HepG2 (cell line): ENCODE data around the gene NEK6. TPM values are rescaled to one million over a fixed set of nuclear protein-coding genes. Genes with fewer than 3 reads are reported as not detected.
A peak's percentile ranks its signal among the peaks of the same experiment; 100 is the strongest.

Source experiments
- ATAC-seq: fragments of 200-7000 bp; cut with Tn5 transposase; 3 replicates; pipeline ENCODE4 v1.9.1; 2020; ENCODE audit warnings: mild to moderate bottlenecking, moderate library complexity
- BruUV-seq: library from RNA; stranded (reverse); fragments of 400-500 nt; replicated peaks from 2 replicates; lab custom pipeline; 2021; lab: Mats Ljungman, UMichigan
- CTCF ChIA-PET: fragments of 300-600 bp; formaldehyde crosslinking; extraction: SDS; loops from one replicate; lab custom pipeline; 2021; ENCODE audit warnings: low total read pairs, inconsistent platforms, low intra/inter-chr PET ratio; lab: Yijun Ruan, JAX
- POLR2A ChIA-PET: fragments of 350-600 bp; sonication (Branson Sonifier 250); formaldehyde crosslinking; loops from one replicate; lab custom pipeline; 2020; ENCODE audit warnings: antibody characterized with exemption, inconsistent platforms; lab: Yijun Ruan, JAX
- DNase-seq: peaks from one replicate; pipeline ENCODE4 v3.0.0-alpha.2; 2015; ENCODE audit warnings: low spot score
- FAIRE-seq: peaks from 3 replicates; lab custom pipeline; 2011; peaks lifted over from hg19 to GRCh38; lab: Jason Lieb, UNC
- H2AFZ ChIP-seq: one replicate; pipeline ENCODE4 v1.6.1; 2011; ENCODE audit warnings: low read length, inconsistent platforms
- H3K27ac ChIP-seq: fragments of 300-600 bp; 3 replicates; pipeline ENCODE4 v1.8.0; 2011; ENCODE audit warnings: mixed run types, mild to moderate bottlenecking, mixed read lengths, low read length, inconsistent platforms; ENCODE audit not compliant: insufficient read depth; ENCODE audit errors: extremely low read length
- H3K27me3 ChIP-seq, 2 experiments: fragments of 200-600 bp in 1 of 2; 2 replicates in 1 of 2; 3 replicates in 1 of 2; pipeline versions ENCODE4 v1.6.0 to v1.8.0; 2011; ENCODE audit warnings: low read length in 2 of 2, mild to moderate bottlenecking in 2 of 2, moderate library complexity in 2 of 2, inconsistent platforms in 1 of 2; ENCODE audit not compliant: insufficient read depth in 2 of 2, control insufficient read depth in 1 of 2
- H3K36me3 ChIP-seq, 2 experiments: fragments of 200-600 bp in 1 of 2; replicated peaks in 1 of 2; 2 replicates in 1 of 2; 3 replicates in 1 of 2; pipeline versions ENCODE4 v1.5.1 to v1.8.0; 2011; ENCODE audit warnings: low read length in 2 of 2, inconsistent platforms in 1 of 2; ENCODE audit not compliant: insufficient read depth in 2 of 2, control insufficient read depth in 1 of 2
- H3K4me1 ChIP-seq: 2 replicates; pipeline ENCODE4 v1.5.1; 2012; ENCODE audit warnings: low read length, inconsistent platforms; ENCODE audit not compliant: insufficient read depth
- H3K4me2 ChIP-seq: 2 replicates; pipeline ENCODE4 v1.6.0; 2011; ENCODE audit warnings: low read depth, low read length, inconsistent platforms
- H3K4me3 ChIP-seq, 3 experiments: fragments of 200-600 bp in 1 of 3; sonication (generic), shearing (Covaris generic) in 1 of 3; replicated peaks in 1 of 3; 2 replicates each; pipeline ENCODE4 v1.5.1; 2011 to 2016; ENCODE audit warnings: low read length in 3 of 3, inconsistent platforms in 2 of 3, low read depth in 2 of 3, mild to moderate bottlenecking in 2 of 3, control low read depth in 1 of 3, mixed read lengths in 1 of 3; ENCODE audit not compliant: insufficient read depth in 1 of 3
- H3K79me2 ChIP-seq: one replicate; pipeline ENCODE4 v1.6.1; 2011; ENCODE audit warnings: low read length, inconsistent platforms; ENCODE audit not compliant: insufficient read depth
- H3K9ac ChIP-seq: 2 replicates; pipeline ENCODE4 v1.6.0; 2011; ENCODE audit warnings: mild to moderate bottlenecking, low read depth, low read length, inconsistent platforms; ENCODE audit not compliant: insufficient read depth
- H3K9me3 ChIP-seq: 2 replicates; pipeline ENCODE4 v1.5.1; 2012; ENCODE audit warnings: mild to moderate bottlenecking, low read length
- H4K20me1 ChIP-seq: 2 replicates; pipeline ENCODE4 v1.6.0; 2011; ENCODE audit warnings: inconsistent platforms, mild to moderate bottlenecking, low read length, moderate library complexity; ENCODE audit not compliant: insufficient read depth
- DRAP1 ChIP-seq: IDR thresholded peaks from 2 replicates; pipeline ENCODE4 v1.6.1; 2016; ENCODE audit warnings: missing genetic modification reagents, missing compliant biosample characterization
- E2F2 ChIP-seq: sonication (generic); formaldehyde crosslinking; IDR thresholded peaks from 2 replicates; pipeline ENCODE4 v1.4.0; 2020; ENCODE audit warnings: missing genetic modification reagents, borderline replicate concordance
- MEIS2 ChIP-seq: sonication (generic); formaldehyde crosslinking; IDR thresholded peaks from 2 replicates; pipeline ENCODE4 v1.9.0; 2021; ENCODE audit warnings: mild to moderate bottlenecking, missing genetic modification reagents
- NFE2 ChIP-seq: sonication (generic); formaldehyde crosslinking; IDR thresholded peaks from 2 replicates; pipeline ENCODE4 v1.4.0; 2020; ENCODE audit warnings: missing genetic modification reagents
- PRMT3 ChIP-seq: sonication (generic); formaldehyde crosslinking; IDR thresholded peaks from 2 replicates; pipeline ENCODE4 v1.8.1; 2022; ENCODE audit warnings: low read depth, mild to moderate bottlenecking, moderate library complexity, missing genetic modification reagents, borderline replicate concordance
- PTBP1 ChIP-seq: fragments of 200-400 bp; formaldehyde crosslinking; IDR thresholded peaks from 2 replicates; pipeline ENCODE4 v1.6.1; 2018; ENCODE audit warnings: low read length, low read depth; ENCODE audit not compliant: poor library complexity, severe bottlenecking
- RXRB ChIP-seq: IDR thresholded peaks from 2 replicates; pipeline ENCODE4 v1.6.1; 2016; ENCODE audit warnings: borderline replicate concordance, missing genetic modification reagents, missing compliant biosample characterization
- SKIL ChIP-seq: sonication (generic); formaldehyde crosslinking; IDR thresholded peaks from 2 replicates; pipeline ENCODE4 v1.8.0; 2022; ENCODE audit warnings: missing genetic modification reagents, mild to moderate bottlenecking, moderate library complexity, borderline replicate concordance
- SSRP1 ChIP-seq: IDR thresholded peaks from 2 replicates; pipeline ENCODE4 v1.6.1; 2016; ENCODE audit warnings: control low read depth
- ZFAT ChIP-seq: sonication (generic); formaldehyde crosslinking; conservative IDR thresholded peaks from 2 replicates; pipeline ENCODE4 v1.8.1; 2023; ENCODE audit warnings: missing genetic modification reagents, inconsistent platforms
- ZKSCAN1 ChIP-seq: fragments of 150-350 bp; IDR thresholded peaks from 2 replicates; pipeline ENCODE4 v1.6.1; 2014; ENCODE audit warnings: low read length
- ZNF337 ChIP-seq: sonication (generic); formaldehyde crosslinking; IDR thresholded peaks from 2 replicates; pipeline ENCODE4 v1.5.1; 2020; ENCODE audit warnings: missing genetic modification reagents, low read depth, mild to moderate bottlenecking, borderline replicate concordance
- ZNF44 ChIP-seq: sonication (generic); formaldehyde crosslinking; IDR thresholded peaks from 2 replicates; pipeline ENCODE4 v1.5.1; 2020; ENCODE audit warnings: mild to moderate bottlenecking, missing genetic modification reagents
- ZNF468 ChIP-seq: sonication (generic); formaldehyde crosslinking; IDR thresholded peaks from 2 replicates; pipeline ENCODE4 v1.8.0; 2022; ENCODE audit warnings: mild to moderate bottlenecking, moderate library complexity, missing genetic modification reagents
- ZNF556 ChIP-seq: sonication (generic); formaldehyde crosslinking; IDR thresholded peaks from 2 replicates; pipeline ENCODE4 v1.4.0; 2020; ENCODE audit warnings: mild to moderate bottlenecking, missing genetic modification reagents, borderline replicate concordance
- ZNF580 ChIP-seq: IDR thresholded peaks from 2 replicates; pipeline ENCODE4 v1.6.1; 2016; ENCODE audit warnings: low read depth, borderline replicate concordance
- WGBS: methylation state at CpG from one replicate; pipeline ENCODE4 v1.1.6; 2017; ENCODE audit warnings: low lambda C conversion rate; 5-methylcytosine and 5-hydroxymethylcytosine counted together
- in situ Hi-C: cut with HindIII; loops from 2 replicates; pipeline ENCODE4 v1.10.0; 2017; ENCODE audit warnings: low pct_unique_long_range_greater_than_20kb; ENCODE audit not compliant: extremely low pct_ligation_motif_present
- intact Hi-C: fragments of 100-400 bp; cut with micrococcal nuclease; formaldehyde crosslinking; loops from one replicate; pipeline ENCODE4 v1.10.0; 2022; ENCODE audit not compliant: unreplicated experiment
- polyA plus RNA-seq, 8 experiments: library from polyadenylated mRNA; depleted of rRNA in 3 of 8; stranded (reverse) in 7 of 8; unstranded in 1 of 8; fragments of >200 nt; fragmentation: Illumina TruSeq in 4 of 8; extraction: Trizol in 4 of 8; gene quantifications; 2 replicates each; pipeline versions ENCODE4 v1.2.1 to v1.2.3, GENCODE V29; 2011 to 2016; ENCODE audit warnings: low read depth in 4 of 8, missing spikeins in 1 of 8, mixed read lengths in 1 of 8; ENCODE audit not compliant: insufficient read depth in 1 of 8
- total RNA-seq, 5 experiments: library from RNA; depleted of rRNA; stranded (reverse); fragments of >200 nt; fragmentation: Illumina TruSeq; extraction: Trizol; gene quantifications; 2 replicates each; pipeline ENCODE4 v1.2.3, GENCODE V29; 2016; ENCODE audit warnings: low read depth in 1 of 5

The NEK6 gene
- total and polyA plus RNA-seq, 2 of the 13 experiments (the other 11 are each of a cell fraction or from before 2014, with no cell fraction given): 30.4 to 119 TPM

GRCh38 chr9:124268661-124269060 lies 10.9 kb downstream of the NEK6 start (continued):
- TF ChIP-seq MEIS2 (CRISPR knock-in tag) (no peak), ZNF580 (CRISPR knock-in tag) (no peak), ZNF337 (no peak), ZNF556 (CRISPR knock-in tag) (no peak), DRAP1 (no peak), E2F2 (no peak), RXRB (CRISPR knock-in tag) (no peak), PTBP1 (no peak)

- intact Hi-C loops: no loop called here
- H4K20me1 ChIP-seq: peaks cover 93% of the 10 kb centered on the region
- H3K9me3 ChIP-seq: no peaks in the 10 kb centered on the region
- POLR2A ChIA-PET: no interaction called here
- peaks cover 11 to 77% of the 10 kb centered on the region in 2 experiments for H3K36me3 ChIP-seq
- no peak for TF ChIP-seq PRMT3 (CRISPR knock-in tag)
- no peak for TF ChIP-seq SKIL (CRISPR knock-in tag)
- TF ChIP-seq ZNF44 (CRISPR knock-in tag): no peak
- TF ChIP-seq ZFAT (CRISPR knock-in tag): no peak
- peak; percentile 68 for TF ChIP-seq ZKSCAN1
- TF ChIP-seq NFE2 (CRISPR knock-in tag): no peak
- TF ChIP-seq ZNF468 (CRISPR knock-in tag): no peak
- no peak for TF ChIP-seq SSRP1 (CRISPR knock-in tag)
- TF ChIP-seq, all 625 proteins: peak for 1
- peaks cover 98% of the 10 kb centered on the region for H3K79me2 ChIP-seq
- 96% methylated on average over 6 of the region's 6 CpGs for WGBS
- ATAC-seq (no peak), FAIRE-seq (no peak), DNase-seq (no peak)
- peaks cover 84% of the 10 kb centered on the region for H3K4me1 ChIP-seq
- no peak overlapping the region for H3K27ac ChIP-seq
- H3K9ac ChIP-seq: no peak overlapping the region
- no peaks in the 10 kb centered on the region for H3K27me3 ChIP-seq
- in situ Hi-C loops: no loop called here
- H3K4me2 ChIP-seq: no peak overlapping the region
- BruUV-seq: no TSS peak
- CTCF ChIA-PET: no interaction called here
- H3K4me3 ChIP-seq: no peak overlapping the region
- no peak overlapping the region for H2AFZ ChIP-seq
Observed at GRCh38 chr9:124269556-124269955, 11.8 kb downstream of the NEK6 start.
